Measurements from ENCODE around the gene PLA2G4B.

DNA sequence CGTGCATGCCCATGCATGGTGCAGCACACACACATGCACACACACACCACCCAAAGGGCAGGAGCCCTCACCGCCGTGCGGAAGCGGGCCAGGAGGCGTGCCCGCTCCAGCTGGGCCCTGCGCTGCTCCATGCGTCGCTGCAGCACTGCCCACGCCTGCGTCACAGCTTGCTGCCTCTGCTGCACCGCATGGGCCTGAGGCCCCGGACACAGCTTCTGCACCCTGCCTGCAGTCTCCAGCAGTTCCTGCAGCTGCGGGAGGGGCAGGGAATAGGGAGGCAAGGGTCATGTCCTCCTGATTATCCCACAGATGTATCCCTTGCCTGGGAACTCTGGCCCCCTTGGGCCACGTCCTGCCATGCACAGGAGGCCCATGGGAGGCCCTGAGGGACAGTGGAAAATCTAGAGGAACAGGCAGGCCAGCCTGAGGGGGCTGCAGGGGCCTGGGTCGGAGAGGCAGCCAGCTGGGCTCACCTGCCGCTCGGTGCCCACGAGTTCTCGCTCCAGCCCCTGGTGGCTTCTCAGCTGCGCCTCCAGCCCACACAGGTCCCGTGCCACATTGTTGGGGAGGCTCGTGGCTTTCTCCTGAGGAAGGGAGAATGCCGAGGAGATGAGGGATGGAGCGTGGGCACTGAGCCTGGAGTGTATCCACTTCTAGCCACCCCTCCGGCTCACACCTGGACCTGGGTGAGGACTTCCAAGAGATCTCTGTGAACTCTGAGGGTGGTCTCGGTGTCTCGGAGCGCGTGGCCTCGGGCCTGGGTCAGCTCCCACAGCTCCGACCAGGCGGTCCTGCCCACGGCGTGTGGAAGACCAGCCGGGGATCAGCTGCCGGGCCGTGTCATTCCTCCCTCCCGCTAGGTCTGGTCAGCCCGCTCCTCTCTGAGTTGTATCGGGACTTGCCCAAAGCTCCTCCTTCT lies 31.4 kb downstream of the PLA2G4B start:
- TF ChIP-seq, protein P1, sequence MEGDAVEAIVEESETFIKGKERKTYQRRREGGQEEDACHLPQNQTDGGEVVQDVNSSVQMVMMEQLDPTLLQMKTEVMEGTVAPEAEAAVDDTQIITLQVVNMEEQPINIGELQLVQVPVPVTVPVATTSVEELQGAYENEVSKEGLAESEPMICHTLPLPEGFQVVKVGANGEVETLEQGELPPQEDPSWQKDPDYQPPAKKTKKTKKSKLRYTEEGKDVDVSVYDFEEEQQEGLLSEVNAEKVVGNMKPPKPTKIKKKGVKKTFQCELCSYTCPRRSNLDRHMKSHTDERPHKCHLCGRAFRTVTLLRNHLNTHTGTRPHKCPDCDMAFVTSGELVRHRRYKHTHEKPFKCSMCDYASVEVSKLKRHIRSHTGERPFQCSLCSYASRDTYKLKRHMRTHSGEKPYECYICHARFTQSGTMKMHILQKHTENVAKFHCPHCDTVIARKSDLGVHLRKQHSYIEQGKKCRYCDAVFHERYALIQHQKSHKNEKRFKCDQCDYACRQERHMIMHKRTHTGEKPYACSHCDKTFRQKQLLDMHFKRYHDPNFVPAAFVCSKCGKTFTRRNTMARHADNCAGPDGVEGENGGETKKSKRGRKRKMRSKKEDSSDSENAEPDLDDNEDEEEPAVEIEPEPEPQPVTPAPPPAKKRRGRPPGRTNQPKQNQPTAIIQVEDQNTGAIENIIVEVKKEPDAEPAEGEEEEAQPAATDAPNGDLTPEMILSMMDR (IDR thresholded peaks at IDR 0.05), result no peak
- no peak for TF ChIP-seq ZFX (IDR thresholded peaks at IDR 0.05; ENCODE audit: borderline replicate concordance)

Measured in 22Rv1 (cell line).